ENCODE results near the gene CLIC6.

DNA sequence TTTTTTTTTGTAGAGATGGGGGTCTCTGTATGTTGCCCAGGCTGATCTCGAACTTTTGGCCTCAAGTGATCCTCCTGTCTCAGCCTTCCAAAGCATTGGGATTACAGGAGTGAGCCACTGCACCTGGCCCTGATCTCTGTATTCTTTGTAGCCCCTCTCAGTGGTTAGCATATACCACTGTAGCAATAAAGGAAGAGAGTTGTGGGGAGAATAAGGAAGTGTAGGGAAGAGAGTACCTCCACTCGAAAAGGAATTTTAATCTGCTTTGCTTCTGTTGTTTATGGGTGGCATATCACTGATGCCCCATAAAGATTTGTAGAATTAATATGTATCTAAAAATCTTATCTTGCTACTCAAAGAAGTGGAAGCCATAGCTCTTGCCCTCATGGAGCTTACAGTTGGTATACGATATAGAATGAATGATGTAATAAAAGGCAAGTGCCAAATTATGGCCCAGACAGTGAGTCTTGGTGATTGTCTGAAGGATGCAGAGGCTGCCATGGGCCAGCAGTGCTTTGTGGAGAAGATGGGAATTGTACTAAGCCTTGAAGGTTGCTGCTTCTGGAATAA lies 96.0 kb downstream of the CLIC6 start:
- TF ChIP-seq, protein P1, sequence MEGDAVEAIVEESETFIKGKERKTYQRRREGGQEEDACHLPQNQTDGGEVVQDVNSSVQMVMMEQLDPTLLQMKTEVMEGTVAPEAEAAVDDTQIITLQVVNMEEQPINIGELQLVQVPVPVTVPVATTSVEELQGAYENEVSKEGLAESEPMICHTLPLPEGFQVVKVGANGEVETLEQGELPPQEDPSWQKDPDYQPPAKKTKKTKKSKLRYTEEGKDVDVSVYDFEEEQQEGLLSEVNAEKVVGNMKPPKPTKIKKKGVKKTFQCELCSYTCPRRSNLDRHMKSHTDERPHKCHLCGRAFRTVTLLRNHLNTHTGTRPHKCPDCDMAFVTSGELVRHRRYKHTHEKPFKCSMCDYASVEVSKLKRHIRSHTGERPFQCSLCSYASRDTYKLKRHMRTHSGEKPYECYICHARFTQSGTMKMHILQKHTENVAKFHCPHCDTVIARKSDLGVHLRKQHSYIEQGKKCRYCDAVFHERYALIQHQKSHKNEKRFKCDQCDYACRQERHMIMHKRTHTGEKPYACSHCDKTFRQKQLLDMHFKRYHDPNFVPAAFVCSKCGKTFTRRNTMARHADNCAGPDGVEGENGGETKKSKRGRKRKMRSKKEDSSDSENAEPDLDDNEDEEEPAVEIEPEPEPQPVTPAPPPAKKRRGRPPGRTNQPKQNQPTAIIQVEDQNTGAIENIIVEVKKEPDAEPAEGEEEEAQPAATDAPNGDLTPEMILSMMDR (IDR thresholded peaks at IDR 0.05; ENCODE audit: control extremely low read depth in 1 of 3, insufficient read depth in 1 of 3, low read depth in 1 of 3, low read length in 3 of 3): no peak
- TF ChIP-seq BACH1 (IDR thresholded peaks at IDR 0.05; ENCODE audit: low read length): no peak
- TF ChIP-seq BRCA1 (IDR thresholded peaks at IDR 0.05; ENCODE audit: low read depth, low read length): no peak
- TF ChIP-seq POLR2AphosphoS5 (IDR thresholded peaks at IDR 0.05; ENCODE audit: low read depth, low read length): no peak
- TF ChIP-seq CREB1 (IDR thresholded peaks at IDR 0.05): no peak
- TF ChIP-seq CHD1 (IDR thresholded peaks at IDR 0.05; ENCODE audit: low read depth, low read length): no peak
- no peak for TF ChIP-seq CEBPB (IDR thresholded peaks at IDR 0.05; ENCODE audit: low read depth, low read length)
- no peak for TF ChIP-seq POLR2A (IDR thresholded peaks at IDR 0.05; ENCODE audit: control extremely low read depth in 1 of 2, low read depth in 2 of 2, low read length in 2 of 2)
